ENCODE measurements around the gene PSTPIP1.
A peak's percentile ranks its signal among the peaks of the same experiment; 100 is the strongest.
"Not testable (repeated sequence)": the region's sequence is repeated elsewhere in the genome, so short reads cannot be mapped to it uniquely, and the experiment has no call there.

PSTPIP1 gene

DNA sequence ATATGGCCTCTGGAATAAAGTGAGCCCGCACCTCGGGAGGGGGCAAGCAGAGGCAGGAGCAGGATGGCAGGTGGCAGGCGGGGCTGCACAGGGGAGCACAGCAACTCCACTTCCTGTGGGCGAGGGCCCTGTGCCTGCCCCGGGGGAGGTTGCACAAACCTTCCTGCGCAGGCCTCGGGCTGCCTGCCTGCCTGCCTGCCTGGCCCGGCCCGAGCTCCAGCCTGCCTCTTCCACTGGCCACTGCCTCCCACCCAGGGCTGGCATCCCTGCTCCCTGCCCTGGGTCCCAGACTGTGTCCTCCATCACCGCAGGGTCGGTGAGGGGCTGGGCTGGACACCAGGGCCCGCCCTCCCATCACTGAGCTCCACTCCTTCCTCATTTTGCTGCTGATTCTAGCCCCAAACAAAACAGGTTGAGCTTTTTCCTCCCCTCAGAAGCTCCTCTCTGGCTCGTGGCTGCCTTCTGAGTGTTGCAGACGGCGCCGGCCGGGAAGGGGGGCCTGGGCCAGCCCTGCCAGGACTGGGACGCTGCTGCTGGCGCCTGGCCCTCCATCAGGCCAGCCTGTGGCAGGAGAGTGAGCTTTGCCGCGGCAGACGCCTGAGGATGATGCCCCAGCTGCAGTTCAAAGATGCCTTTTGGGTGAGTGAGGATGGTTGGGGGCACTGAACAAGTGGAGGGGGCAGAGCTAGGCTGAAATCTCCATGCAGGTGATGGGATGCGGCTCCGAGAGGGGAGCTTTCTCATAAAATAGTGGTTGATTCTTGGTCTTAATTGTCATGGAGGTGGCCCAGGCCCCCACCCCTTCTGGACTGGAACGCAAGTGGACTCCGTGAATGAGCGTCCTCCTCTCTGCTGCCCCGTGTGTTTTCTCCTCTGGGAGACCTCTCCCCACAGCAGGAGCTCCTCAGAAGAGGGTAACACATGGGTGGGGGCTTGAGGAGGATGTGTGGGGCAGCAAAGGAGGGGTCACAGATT, at the start of gene PSTPIP1:
Gene PSTPIP1 (plus strand): TSS at position 156 of the 975 bp plus-strand sequence. CDS start 448 bp downstream, at position 604.
- DNase-seq (ENCODE audit: low spot score): peak; percentile 72

DNA sequence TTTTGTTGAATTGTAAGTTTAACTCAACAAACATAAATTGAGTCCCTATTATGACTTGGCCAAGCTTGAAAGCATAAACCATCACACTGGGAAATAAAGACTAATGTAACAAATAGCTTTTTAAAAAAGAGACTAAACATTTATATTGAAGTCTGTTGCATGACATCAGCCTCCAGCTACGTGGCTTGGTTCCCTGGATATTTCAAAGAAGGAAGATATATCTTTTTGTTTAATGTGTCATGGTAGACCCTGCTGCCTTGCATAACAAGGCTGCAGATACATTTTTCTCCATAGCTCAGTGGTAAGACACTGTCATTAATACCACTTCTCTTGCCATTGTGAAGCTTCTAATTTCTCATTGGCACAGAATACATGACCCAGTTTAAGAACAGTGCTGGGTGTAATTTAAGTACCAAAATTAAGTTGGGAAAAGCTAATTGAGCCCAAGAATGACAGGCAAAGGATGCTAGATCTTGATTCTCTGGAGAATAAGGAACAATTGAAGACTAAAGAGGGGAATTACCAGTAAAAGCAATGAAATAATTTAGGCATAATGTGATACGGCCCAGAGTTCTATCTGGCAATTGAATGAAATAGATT, 49.3 kb upstream of the PSTPIP1 start:
- DNase-seq (ENCODE audit: low spot score): no peak

- DNase-seq (ENCODE audit: low spot score): no peak
These were observed 47.5 kb upstream of the PSTPIP1 start for GRCh38 chr15:76947454-76947853.

DNA sequence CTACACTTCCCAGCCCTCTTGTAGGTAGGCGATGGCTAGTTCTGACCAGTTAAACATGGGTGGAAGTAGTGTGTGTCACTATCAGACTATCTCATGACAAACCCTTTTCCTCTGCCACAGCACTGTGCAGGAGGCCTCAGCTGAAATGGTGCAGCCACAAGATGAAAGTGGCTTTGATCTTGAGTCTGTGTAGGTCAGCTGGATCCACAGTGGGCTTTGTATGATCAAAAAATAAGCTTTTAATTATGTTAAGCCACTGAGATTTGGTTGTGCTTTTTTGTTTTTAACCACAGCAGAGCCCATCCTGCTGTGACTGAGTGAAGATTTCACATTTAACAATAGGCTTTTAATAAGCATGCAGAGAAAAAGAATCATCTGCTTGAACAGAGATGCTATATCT, 43.7 kb upstream of the PSTPIP1 start:
- DNase-seq (ENCODE audit: low spot score): no peak

- DNase-seq (ENCODE audit: low spot score): no peak
These were observed 41.0 kb upstream of the PSTPIP1 start for GRCh38 chr15:76953913-76954312.

GRCh38 chr15:76954744-76955143, 40.2 kb upstream of the PSTPIP1 start:
- DNase-seq (ENCODE audit: low spot score): no peak

- DNase-seq (ENCODE audit: low spot score): no peak
These were observed 33.5 kb upstream of the PSTPIP1 start for GRCh38 chr15:76961268-76962011.

GRCh38 chr15:76962337-76963013, 32.5 kb upstream of the PSTPIP1 start:
- peak; percentile 24 for DNase-seq (ENCODE audit: low spot score)

DNA sequence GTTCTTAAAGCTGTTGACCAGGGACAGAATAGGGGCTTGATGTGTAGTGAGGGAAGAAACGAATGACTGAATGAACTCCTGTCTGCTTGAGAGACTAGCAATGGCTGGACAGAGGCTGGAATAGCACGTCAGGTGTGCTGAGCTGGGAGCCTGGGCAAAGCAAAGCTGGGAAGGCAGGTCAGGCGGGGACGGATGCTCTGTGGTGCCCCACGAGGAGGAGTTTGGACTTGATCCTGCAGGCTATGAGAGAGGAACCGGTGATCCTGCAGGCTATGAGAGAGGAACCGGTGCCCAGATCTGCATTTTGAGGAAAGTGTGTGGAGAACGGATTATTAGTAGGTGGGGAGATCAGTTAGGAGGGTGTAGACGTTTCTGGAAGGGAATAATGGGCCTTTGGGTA, 31.3 kb upstream of the PSTPIP1 start:
- DNase-seq (ENCODE audit: low spot score): no peak

- no peak for DNase-seq (ENCODE audit: low spot score)
These were observed 30.8 kb upstream of the PSTPIP1 start for GRCh38 chr15:76964157-76964556.

- DNase-seq (ENCODE audit: low spot score): not testable (repeated sequence)
These were observed 28.9 kb upstream of the PSTPIP1 start for GRCh38 chr15:76966051-76966450.

GRCh38 chr15:76967067-76967466, 27.9 kb upstream of the PSTPIP1 start:
- DNase-seq (ENCODE audit: low spot score): no peak

DNA sequence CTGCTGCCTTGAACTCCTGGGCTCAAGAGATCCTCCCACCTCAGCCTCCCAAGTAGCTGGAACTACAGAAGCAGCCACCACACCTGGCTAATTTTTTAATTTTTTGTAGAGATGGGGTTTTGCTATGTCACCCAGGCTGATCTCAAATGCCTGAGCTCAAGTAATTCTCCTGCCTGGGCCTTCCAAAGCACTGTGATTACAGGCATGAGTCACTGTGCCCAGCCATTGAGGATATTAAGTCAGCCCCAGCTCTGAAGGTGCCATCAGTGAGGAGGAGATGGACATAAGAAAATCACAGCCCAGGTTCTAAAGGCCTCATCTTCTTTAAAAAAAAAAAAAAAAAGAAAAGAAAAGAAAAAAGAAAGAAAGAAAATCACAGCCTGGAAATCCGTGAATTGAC, 26.6 kb upstream of the PSTPIP1 start:
- DNase-seq (ENCODE audit: low spot score): no peak

- no peak for DNase-seq (ENCODE audit: low spot score)
These were observed 22.3 kb upstream of the PSTPIP1 start for GRCh38 chr15:76972389-76973361.

DNA sequence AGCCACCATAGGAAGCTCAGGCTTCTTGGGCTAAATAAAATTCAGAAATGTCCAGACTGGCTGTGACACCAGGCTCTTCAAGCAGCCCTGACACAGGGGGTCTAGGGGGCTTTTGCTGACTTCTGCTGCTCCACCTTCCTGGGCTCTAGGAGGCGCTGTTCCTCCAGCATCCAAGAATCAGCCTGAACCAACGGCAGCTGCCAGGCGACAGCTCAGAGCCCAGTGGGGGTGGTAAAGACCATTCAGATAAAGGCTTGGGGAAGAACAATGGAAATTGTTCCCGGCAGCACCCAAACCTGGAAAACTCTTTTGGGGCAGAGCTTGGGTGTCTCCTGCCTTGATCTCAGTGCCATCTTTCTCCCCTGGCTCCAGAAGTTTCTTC, 21.6 kb upstream of the PSTPIP1 start:
- peak; percentile 35 for DNase-seq (ENCODE audit: low spot score)

- DNase-seq (ENCODE audit: low spot score): no peak
These were observed 21.0 kb upstream of the PSTPIP1 start for GRCh38 chr15:76973906-76974305.

DNA sequence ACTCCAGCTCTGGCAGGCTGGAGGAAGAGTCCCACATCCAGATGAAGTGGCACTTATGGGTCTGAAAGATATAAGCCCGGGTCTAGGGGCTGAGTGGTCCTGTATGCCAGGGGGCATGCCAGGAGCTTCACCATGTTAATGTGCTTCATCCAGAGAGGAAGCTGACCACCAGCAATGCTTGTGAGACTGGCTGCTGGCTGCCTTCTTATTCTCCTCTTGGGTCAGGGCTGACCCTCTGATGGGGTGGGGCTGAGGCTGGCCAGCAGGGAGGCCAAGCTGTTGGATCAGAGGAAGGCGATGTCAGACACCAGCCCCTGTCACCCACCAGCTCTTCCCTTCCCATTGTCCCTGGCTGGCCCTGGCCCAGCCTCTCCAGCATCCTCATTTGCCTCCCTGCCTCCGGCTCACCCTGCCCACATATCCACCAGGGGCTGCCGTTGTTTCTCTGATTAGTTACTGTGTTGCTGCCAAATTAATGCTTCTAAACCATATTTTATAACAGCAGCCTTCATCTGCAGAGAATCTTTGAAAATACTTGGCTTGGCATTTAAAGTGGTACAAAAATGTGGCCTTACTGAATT, 20.4 kb upstream of the PSTPIP1 start:
- no peak for DNase-seq (ENCODE audit: low spot score)

GRCh38 chr15:76976141-76976540, 18.8 kb upstream of the PSTPIP1 start:
- DNase-seq (ENCODE audit: low spot score): no peak

DNA sequence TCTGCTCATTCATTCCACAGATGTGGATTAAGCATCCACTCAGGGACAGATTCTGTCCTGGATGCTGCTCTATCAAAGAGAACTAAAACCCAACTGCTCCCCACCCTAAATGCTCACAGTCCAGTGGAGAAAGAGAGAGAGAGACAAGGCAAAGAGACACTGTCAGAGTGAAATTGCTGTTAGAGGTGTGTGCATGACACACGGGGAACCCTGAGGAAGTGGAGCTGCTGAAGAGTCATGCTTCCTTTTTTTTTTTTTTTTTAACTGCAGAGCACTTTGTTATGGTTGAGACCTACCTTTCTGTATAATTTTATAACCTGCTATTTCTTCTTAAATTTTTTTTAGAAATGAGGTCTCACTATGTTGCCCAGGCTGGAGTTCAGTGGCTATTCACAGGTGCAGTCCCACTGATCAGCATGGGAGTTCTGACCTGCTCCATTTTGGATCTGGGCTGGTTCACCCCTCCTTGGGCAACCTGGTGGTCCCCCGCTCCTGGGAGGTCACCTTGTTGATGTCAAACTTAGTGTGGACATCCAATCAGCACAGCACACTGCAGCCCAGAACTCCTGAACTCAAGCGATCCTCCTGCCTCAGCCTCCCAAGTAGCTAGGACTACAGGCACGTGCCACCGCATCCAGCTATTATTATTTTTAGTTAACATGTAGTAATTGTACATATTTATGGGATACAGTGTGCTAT, 18.2 kb upstream of the PSTPIP1 start:
- DNase-seq (ENCODE audit: low spot score): no peak

Data from germinal center (tissue), 1 donor.